Raji (cell line): ENCODE data around the gene SALL3.

Source experiments
- POLR2A ChIP-seq: IDR thresholded peaks from 2 replicates; pipeline ENCODE4 v1.6.1; 2011; ENCODE audit warnings: low read depth, low read length, control low read depth; ENCODE audit not compliant: insufficient read depth

SALL3 gene

DNA sequence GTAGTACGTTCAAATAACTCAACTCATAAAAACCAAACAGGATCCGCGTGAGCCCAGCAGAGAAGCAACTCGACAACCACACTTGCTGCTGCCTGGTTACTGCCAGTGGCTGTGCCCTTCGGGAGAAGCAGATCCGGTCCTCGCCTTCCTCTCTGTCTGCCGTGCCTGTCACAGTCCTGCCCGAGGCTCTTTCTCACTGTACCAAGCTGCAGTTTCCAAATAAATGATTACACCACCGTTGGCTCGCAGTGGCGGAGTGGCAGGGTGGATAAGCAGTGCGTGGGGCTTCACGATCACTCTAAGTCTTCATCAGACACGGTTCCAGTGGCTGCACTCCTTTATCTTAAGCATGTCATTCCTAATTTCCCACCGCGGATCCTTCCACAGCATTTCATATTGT is 26.1 kb upstream of the SALL3 start:
- no peak for TF ChIP-seq POLR2A

DNA sequence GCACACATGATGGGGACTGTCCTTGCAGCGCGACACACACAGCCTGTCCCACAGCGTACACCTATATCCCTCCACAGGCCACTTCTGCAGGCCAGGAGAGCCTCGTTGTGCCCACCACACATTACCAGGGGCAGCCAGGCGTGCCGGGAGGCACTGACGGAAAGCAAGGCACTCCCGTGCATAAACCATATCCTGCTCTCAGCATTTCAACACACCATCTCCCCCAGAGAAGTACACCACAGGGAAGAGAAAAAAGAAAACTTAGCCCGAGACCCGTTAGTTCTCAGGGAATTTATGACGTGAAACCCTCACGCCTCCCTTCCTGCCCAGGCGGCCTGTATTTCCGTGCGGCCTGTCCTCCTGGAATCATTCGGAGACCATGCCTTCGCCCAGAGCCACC is 24.6 kb upstream of the SALL3 start:
- no peak for TF ChIP-seq POLR2A

DNA sequence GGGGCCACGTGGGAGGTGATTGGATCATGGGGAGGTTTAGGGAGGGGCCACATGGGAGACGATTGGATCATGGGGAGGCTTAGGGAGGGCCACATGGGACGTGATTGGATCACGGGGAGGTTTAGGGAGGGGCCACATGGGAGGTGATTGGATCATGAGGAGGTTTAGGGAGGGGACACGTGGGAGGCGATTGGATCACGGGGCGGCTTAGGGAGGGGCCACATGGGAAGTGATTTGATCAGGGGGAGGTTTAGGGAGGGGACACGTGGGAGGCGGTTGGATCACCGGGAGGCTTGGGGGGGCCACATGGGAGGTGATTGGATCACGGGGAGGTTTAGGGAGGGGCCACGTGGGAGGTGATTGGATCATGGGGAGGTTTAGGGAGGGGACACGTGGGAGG is 22.5 kb upstream of the SALL3 start:
- no peak for TF ChIP-seq POLR2A

DNA sequence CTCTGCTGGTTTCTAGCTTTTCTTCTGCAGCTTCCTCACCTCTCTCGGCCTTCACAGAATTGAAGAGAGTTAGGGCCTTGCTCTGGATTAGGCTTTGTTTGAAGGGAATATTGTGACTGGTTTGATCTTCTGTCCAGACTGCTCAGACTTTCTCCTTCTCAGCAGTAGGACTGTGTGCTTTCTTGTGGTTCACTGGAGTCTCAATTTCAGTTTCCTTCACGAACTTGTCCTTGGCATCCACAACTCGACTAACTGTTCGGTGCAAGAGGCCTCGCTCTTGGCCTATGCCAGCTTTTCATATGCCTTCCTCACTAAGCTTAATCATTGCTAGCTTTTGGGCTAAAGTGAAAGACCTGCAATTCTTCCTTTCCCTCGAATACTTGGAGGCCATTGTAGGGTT is 18.9 kb upstream of the SALL3 start:
- no peak for TF ChIP-seq POLR2A

DNA sequence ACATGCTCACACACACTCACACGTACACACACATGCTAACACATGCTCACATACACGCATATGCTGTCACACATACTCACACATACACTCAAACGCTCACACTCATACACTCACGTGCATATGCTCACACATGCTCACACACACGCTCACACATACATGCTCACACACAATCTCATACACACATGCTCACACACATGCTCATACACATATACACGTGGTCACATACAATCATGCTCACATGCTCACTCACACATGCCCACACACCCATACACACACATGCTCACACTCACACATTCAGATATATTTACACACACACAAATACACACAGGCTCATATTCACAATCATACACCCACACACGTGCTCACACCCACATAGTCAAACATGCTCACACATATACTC is 17.5 kb upstream of the SALL3 start:
- no peak for TF ChIP-seq POLR2A

DNA sequence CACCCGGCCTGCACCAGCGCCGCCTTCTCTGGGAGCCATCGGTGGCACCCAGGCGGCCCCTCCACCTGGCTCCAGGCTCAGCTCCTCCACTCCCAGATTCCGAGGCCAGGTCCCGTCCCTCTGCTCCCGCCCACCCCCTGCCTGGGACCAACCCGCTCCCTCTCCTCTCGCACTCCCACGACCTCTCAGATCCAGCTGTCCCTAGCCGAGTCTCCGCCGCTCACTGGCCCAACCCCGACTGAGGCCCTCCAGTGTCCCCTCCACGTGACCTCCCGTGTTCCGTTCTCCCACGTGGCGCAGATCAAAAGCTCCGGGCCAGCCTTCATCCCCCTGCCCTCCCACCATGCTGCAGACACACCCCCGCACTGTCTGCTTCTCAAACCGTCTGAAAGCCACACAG is 14.4 kb upstream of the SALL3 start:
- no peak for TF ChIP-seq POLR2A

DNA sequence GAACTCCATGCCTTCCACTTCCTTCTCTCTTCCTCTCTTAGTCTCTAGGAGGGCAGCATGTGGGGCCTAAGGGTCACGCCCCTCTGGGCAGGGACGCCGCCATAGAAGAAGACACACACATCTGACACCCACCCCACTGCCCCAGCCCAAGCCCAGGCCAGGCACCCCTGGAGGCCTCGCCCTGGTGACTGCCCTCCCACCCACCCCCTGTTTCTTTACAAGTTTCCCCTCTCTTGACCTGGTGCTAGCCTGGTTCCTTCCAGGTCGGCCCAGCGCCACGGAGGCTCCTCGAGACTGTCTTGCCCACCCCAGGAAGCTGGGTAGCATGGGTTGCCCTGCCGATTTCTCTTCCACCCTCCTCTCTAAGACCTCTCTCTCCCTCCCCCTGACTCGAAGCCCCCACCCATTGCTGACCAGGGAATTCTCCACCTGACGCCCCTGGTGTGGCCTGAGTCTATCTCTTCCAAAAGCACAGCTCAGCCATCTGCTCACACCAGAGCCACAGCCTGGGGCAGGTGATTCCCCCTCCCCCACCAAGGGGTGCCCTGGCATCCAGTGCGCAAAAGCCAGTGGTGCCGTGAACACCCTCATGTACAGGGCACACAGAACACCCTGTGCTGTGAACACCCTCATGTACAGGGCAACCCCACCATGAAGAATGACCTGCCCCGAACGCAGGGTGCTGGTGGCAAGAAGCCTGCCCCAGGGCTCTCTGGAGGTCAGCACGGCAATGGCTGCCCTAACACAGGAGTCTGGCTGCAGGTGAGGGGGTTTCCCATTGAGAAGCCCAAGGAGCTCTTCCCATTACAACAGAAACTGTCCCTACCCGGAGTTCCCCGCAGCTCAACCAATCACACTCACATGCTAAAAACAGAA is 13.5 kb upstream of the SALL3 start:
- no peak for TF ChIP-seq POLR2A

DNA sequence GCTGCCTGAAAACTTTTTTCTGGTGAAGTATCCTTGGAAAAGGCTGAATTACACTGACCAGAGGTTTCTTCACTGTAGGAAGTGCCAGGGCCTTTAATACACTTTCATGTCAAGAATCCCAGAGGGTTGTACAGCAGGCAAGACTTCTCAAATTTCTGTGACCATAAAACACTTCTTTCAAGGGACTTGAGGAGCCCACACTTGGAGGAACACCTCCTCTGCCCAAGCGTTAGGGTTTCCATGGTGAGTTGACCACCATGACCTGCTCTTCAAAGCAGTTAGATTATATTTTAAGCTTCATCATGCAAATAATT is 12.9 kb upstream of the SALL3 start:
- TF ChIP-seq POLR2A: no peak

DNA sequence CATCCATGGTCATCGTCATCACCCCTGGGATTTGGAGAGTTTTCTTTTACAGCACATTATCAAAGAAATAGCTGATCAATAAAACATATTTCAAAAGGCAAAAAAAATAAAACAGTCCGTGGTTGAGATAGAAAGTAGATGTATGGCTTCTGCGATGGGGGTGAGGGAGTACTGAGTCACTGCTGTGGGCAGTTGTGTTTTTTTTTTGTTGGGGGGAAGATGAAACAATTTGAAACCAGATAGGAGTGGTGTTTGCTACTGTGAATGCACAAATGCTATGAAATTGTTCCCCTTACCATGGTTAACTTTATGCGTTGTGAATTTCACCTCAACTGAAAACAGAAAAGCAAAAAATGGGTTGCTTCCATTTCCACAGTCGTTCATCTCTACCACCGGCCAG is 11.9 kb upstream of the SALL3 start:
- no peak for TF ChIP-seq POLR2A

DNA sequence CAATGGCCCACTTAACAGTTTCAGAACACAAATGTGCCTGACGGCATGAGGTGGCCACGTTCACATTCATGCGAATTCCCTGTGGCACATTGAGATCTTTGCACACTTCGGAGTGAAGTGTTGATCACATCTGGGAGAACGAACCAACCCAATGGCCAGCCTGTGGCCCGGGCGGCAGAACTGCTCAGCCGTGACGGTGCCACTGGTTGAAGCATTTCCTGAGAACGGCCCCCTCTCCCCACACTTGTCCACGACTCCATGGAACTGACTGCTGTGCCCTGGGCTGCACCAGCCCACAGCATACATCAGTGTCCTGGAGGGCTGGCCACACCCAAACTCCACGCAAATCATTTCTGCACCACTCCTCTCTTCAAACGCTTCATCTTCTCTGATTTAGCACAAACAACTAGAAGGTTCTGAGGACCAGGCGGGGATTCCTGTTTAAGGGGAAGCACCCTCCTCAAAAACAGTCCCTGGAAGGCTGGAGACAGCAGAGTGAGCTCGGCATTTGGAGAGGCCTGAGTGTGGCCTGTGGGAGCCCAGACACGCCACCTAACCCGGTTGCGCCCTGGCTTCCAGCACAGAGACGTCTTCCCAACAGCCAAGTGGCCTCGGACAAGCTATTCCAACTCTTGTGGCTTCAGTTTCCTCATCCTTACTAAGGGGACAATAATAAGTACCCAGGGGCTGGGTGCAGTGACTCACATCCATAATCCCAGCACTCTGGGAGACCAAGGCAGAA is 9.9 kb upstream of the SALL3 start:
- no peak for TF ChIP-seq POLR2A

DNA sequence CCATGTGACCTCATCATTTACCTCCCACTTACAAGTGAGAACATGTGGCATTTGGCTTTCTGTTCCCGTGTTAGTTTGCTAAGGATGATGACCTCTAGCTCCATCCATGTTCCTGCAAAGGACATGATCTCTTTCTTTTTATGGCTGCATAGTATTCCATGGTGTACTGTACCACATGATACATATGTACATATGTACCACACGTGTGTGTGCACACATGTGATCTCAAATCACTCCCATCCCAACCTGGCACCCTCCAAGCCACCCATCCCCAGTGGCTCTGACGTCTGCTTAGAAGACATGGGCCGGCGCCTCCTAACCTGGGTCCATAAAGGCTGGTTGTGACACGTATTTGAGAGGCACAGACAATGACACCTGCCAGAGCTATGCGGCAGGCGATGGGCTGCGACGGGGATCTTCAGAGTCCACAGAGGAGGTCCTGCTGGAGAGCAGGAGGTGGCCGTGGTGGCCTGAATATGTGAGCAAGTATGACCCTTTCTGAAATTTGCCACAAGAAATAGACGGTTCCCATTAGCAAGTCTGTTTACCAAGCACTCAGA is 8.8 kb upstream of the SALL3 start:
- no peak for TF ChIP-seq POLR2A

DNA sequence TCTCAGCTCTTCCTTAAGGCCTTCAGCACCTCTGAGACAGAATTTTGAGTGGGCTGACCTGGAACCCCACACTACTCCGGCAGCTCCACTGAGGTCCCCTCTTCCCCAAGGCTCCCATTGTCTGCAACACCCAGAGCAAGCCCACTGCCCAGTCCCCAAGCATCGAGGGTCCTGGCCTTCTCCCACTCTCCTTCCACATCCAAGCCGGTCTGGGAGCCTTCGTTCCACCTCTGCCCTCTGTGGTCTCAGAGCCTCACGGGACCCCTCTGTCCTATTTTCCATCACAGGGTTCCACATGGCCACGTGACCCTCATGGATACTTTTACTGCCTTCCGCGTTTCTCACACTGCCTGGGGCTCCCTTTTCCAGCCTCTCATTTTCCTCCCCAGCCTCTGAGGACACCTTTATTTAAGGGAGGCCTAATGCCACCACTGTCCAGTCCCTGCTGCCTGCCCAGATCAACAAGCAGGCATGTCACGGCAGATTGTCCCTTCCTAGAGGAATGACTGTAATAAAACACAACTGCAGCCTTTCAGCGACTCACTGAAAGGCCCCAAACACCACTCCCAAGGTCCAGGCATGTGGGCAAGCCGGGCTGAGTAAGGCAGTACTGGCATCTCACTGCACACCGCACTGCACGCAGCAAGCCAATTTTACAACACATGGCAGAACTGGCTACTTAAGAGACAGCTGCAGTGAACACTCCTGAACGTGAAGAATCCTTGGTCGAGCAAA is 7.9 kb upstream of the SALL3 start:
- no peak for TF ChIP-seq POLR2A

DNA sequence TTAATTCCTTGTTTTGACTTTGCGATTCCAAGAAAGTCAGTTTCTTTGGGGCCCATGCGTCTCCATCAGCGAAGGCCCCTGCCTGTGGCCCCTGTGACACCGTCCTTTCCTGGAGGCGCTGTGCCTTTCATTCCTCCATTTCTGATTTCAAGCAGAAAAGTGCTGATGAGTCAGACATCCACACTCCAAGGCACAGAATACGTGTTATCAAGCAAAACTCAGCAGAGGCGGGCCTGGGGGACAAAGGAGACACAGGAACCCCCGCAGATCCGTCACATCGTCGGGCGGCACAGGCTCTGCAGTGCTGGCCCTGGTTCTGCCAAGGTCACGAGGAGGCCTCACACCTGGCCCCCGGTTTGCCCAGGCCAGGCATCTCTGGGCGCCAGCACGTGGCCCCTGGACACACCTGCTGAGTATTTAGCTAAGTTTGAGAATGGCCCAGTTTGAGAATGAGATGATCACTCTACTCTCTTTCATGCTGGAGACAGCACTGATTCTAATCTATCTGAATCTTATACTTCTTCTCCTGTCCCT is 7.2 kb upstream of the SALL3 start:
- no peak for TF ChIP-seq POLR2A

DNA sequence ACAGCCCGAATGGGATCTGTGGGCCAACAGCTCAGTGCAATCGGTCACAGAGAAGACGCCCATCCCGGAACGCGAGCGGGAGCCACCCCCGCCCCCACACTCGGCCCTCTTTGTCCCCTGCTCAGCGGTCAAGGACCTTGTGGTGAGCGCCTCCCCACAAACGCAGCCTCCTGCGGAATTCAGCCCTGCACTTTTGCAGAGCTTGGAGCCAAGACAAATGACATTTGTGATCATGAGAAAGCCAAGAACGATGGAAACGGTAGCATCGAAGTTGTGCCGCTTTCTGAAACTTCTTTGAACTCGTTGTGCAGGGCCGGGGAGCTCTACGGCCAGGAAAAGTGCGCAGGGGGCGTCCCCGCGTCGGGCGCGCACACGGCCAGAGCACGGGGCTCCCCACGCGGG is 6.7 kb upstream of the SALL3 start:
- TF ChIP-seq POLR2A: no peak

DNA sequence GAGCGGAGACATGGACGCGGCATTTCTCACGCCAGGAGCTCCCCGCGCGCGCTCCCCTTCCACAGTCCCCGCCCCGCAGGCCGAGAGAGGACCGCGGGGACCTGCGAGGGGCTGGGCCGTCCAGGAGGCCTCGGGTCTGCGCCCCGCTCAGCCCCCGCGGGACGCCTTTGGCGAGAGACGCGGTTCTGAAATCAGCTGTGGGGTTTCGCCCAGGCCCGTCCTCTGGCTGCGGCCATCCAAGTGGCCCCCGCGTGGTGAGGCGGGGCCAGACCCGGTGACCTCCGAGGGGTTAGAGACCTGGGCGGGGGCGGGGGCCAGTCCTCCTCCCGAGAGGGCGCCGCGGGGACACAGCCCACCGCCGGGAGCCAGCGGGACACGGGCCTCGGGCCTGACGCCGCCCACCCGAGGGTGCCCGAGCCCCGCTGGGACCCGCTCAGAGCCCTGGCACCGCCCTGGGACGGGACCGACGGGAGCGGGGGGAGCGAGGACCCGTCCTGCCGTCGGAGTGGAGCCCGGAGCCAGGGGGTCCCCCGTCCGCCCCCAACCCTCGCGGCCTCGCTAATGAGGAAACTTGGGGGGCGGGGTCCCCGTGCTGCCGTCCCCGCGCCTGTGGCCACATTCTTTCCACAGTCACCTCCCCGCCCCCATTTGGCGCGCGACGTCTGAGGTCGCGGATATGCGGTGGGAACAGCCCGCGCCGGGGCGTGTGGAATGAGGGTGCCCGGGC is 6.1 kb upstream of the SALL3 start:
- no peak for TF ChIP-seq POLR2A
